MCF 10A (cell line): ENCODE data around the gene ACTRT2. TPM values are rescaled to one million over a fixed set of nuclear protein-coding genes. Genes with fewer than 3 reads are reported as not detected.

Experiments
- BruUV-seq: library from RNA; stranded (reverse); fragments of 400-500 nt; replicated peaks from 2 replicates; lab custom pipeline; 2021; lab: Mats Ljungman, UMichigan
- CTCF ChIA-PET: fragments of 300-600 bp; sonication (Branson Sonifier 250); formaldehyde crosslinking; extraction: SDS; loops from one replicate; lab custom pipeline; 2021; ENCODE audit warnings: antibody characterized with exemption, inconsistent platforms; lab: Yijun Ruan, JAX
- POLR2A ChIA-PET: fragments of 300-600, 350-650 bp; sonication (Branson Sonifier 250); formaldehyde crosslinking; extraction: SDS; loops from one replicate; lab custom pipeline; 2020; ENCODE audit warnings: antibody characterized with exemption, inconsistent platforms; lab: Yijun Ruan, JAX
- DNase-seq: peaks from one replicate; pipeline ENCODE4 v3.0.0-alpha.2; 2018; ENCODE audit not compliant: unreplicated experiment
- H3K27ac Mint-ChIP-seq: one replicate; pipeline ENCODE4 v1.8.0; 2022; ENCODE audit warnings: mild to moderate bottlenecking, low read depth, mixed read lengths; ENCODE audit not compliant: unreplicated experiment
- H3K27me3 Mint-ChIP-seq: one replicate; pipeline ENCODE4 v1.8.0; 2022; ENCODE audit warnings: mixed read lengths; ENCODE audit not compliant: insufficient read depth, unreplicated experiment
- H3K36me3 Mint-ChIP-seq: one replicate; pipeline ENCODE4 v1.8.0; 2022; ENCODE audit warnings: mild to moderate bottlenecking, moderate library complexity, mixed read lengths; ENCODE audit not compliant: insufficient read depth, unreplicated experiment
- H3K4me1 Mint-ChIP-seq: one replicate; pipeline ENCODE4 v1.8.0; 2022; ENCODE audit warnings: mixed read lengths; ENCODE audit not compliant: insufficient read depth, unreplicated experiment
- H3K4me3 Mint-ChIP-seq: one replicate; pipeline ENCODE4 v1.8.0; 2022; ENCODE audit warnings: mild to moderate bottlenecking, moderate library complexity, mixed read lengths; ENCODE audit not compliant: unreplicated experiment
- H3K9me3 Mint-ChIP-seq: one replicate; pipeline ENCODE4 v1.8.0; 2022; ENCODE audit warnings: mixed read lengths; ENCODE audit not compliant: unreplicated experiment
- CTCF ChIP-seq: fragments of 200-600 bp; IDR thresholded peaks from one replicate; pipeline ENCODE4 v1.8.0; 2022; ENCODE audit warnings: antibody characterized with exemption, mild to moderate bottlenecking; ENCODE audit not compliant: unreplicated experiment
- intact Hi-C: fragments of 100-400 bp; cut with micrococcal nuclease; formaldehyde crosslinking; loops from 2 replicates; pipeline ENCODE4 v1.14.1; 2022
- total RNA-seq: library from RNA; stranded (reverse); gene quantifications from 2 replicates; pipeline ENCODE4 v1.2.3, GENCODE V29; 2022

The ACTRT2 gene
- total RNA-seq, 1 experiment from 2014 or later = not detected

GRCh38 chr1:3029481-3029961, 8.3 kb downstream of the ACTRT2 start:
- H3K4me1 Mint-ChIP-seq = no peaks in the 10 kb centered on the region
- no peak overlapping the region for H3K27ac Mint-ChIP-seq
- intact Hi-C loops = no loop called here
- H3K27me3 Mint-ChIP-seq = no peaks in the 10 kb centered on the region
- H3K9me3 Mint-ChIP-seq = no peaks in the 10 kb centered on the region
- BruUV-seq = no TSS peak
- ChIA-PET CTCF (no interaction called here), POLR2A (no interaction called here)
- no peak for TF ChIP-seq CTCF
- H3K36me3 Mint-ChIP-seq = no peaks in the 10 kb centered on the region
- DNase-seq = no peak
- no peak overlapping the region for H3K4me3 Mint-ChIP-seq

DNA sequence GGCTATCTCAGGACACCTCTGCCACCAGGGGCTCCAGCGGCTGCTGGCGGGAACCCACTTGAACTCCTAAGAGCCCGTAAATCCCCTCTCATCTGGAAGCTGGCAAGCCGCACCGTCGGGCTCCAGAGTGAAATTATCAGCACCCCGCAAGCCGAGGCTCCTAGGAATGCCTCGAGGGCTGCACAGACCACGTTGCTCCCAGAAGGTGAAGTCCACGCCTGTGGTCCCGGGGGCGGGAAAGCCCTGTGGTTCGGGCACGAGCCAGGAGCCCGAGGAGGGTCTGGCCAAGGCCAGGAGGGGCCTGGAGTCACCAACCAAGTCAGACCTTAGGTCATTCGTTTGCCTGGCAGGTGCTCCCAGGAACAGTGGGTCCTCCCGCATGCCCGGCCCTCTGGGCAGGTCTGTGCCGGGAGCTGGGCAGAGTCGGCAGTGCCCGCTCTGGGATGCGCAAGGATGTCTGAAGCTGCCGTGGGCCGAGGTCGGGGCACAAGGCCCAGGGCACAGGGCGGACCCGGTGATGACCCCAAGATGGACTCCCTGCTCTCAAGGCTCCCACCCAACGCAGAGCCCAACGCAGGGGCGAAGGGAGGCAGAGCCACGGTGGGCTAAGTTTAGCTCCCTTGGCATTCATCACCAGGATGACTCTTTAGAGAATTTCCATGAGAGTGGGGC, 8.9 kb downstream of the ACTRT2 start:
- ChIA-PET CTCF (no interaction called here), POLR2A (no interaction called here)

GRCh38 chr1:3030663-3031381, 9.6 kb downstream of the ACTRT2 start:
- Mint-ChIP-seq H3K27me3 (no peaks in the 10 kb centered on the region), H3K9me3 (no peaks in the 10 kb centered on the region), H3K4me1 (no peaks in the 10 kb centered on the region), H3K4me3 (no peak overlapping the region), H3K36me3 (no peaks in the 10 kb centered on the region), H3K27ac (no peak overlapping the region)
- ChIA-PET POLR2A (no interaction called here), CTCF (no interaction called here)
- no TSS peak for BruUV-seq
- DNase-seq = no peak
- TF ChIP-seq CTCF = no peak
- intact Hi-C loops = no loop called here

More for the DNA sequence above, 8.9 kb downstream of the ACTRT2 start:
- TF ChIP-seq CTCF = no peak
- H3K36me3 Mint-ChIP-seq = no peaks in the 10 kb centered on the region
- no peak for DNase-seq
- intact Hi-C loops = no loop called here
- no peaks in the 10 kb centered on the region for H3K9me3 Mint-ChIP-seq
- no TSS peak for BruUV-seq
- no peak overlapping the region for H3K4me3 Mint-ChIP-seq
- H3K27me3 Mint-ChIP-seq = no peaks in the 10 kb centered on the region
- no peak overlapping the region for H3K27ac Mint-ChIP-seq
- no peaks in the 10 kb centered on the region for H3K4me1 Mint-ChIP-seq

DNA sequence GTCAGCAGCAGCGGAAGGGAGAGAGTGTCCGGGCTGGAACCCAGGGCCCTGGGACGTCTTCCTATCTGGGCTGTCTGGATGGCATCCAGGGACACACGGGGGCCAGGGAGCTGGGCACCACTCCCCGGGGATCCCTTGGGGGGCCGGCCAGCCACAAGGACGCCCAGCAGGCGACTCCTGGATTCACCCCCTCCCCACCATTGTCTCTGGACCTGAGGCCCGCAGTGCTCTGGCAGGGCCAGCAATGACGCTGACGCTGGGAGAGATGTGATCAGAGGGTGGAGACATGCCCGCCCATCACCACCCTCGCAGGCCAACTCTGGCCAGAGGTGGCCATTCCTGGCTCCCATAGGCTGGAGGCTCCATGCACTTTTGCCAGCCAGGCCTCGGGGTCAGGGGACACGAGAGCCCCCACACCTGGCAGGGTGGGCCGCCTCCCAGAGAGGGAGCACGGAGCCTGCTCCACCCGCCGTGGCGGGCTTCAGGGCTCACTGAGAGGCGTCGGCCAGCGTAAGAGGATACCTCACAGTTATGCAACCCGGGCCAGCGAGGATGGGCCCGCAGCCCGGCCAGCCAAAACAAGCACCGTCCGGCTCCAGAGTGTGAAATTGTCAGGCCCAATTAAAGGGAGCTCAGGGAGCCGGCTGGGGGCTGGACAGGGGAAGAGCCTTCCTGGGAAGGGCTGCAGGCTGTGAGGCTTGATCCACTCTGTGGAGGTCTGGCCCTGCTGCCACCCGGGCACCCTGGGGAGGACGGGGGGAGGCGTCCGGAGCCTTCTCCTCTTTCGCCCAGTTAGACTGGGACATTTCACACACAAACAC, 10.3 kb downstream of the ACTRT2 start:
- no peak for DNase-seq
- no peak overlapping the region for H3K4me3 Mint-ChIP-seq
- POLR2A ChIA-PET = no interaction called here
- no peaks in the 10 kb centered on the region for H3K4me1 Mint-ChIP-seq
- intact Hi-C loops = no loop called here
- no peaks in the 10 kb centered on the region for H3K9me3 Mint-ChIP-seq
- CTCF ChIA-PET = no interaction called here
- no peaks in the 10 kb centered on the region for H3K36me3 Mint-ChIP-seq
- H3K27ac Mint-ChIP-seq = no peak overlapping the region
- TF ChIP-seq CTCF = no peak
- H3K27me3 Mint-ChIP-seq = no peaks in the 10 kb centered on the region
- no TSS peak for BruUV-seq
